Stimulated activated CD8-positive, alpha-beta memory T cell treated with anti-CD3 and anti-CD28 coated beads, Interleukin-15, amount 100 ng/mL, for 4 hours (primary cell): ENCODE results near the gene DNAL4.

Experiments
- DNase-seq, 2 donors: peaks; one replicate each; pipeline ENCODE4 v3.0.0-alpha.2; 2020; ENCODE audit warnings: low read depth in 2 of 2

The DNAL4 gene

DNA sequence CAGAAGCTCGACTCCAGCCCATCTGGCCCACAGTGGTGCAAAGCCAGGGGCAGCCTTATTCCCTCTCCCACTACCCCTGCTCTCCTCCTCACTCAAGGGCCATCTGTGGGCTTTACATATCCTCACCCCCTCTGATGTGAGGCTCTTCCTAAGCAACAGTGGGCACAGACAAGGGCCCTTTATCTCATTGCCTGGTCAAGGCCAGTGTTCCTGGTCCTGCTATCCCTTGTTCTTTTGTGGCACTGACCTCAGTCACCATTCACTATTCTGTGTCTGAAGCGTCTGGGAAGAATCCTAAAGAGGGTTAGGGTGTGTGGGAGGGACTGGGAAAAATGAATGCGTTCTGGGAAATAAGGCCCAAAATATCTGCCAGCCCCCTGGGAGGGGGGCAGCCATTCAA, 7.3 kb downstream of the DNAL4 start:
- no peak for DNase-seq

DNA sequence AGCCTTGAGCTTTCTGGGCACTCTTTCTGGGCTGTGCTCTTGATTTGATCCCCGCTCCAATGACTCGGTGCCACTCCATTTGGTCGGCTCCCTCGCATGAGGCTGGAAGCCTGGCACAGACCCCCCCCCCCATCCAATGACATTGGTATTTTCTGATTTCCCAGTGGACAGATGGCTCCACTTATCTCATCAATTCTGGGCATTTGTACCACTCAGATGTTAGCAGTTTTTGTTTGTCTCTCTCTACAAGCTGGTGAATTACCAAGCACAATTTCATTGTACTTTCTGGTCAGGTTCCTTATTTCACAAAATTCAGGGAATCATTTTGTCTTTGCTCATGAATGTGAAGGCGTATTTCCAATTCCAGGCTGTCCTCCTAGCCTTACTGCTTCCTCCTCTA, 9.1 kb downstream of the DNAL4 start:
- no peak for DNase-seq

DNA sequence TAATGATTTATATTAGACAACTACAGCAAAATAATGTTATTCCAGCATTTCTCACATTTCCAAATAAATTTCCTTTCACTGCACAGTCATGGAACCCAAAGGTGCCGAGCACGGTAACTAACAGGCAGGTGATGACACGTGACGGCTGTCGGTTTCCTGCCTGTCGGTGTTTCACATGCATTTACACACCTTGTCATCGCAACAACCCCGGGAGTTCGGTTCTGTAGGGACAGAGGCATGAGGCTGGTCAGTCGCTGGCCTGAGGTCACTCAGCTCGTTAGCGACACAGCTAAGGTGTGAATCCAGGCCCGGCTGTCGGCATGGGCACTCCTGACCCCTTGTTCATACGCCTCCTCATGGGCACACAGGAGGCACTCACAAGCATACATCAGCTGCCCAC, 9.9 kb downstream of the DNAL4 start:
- DNase-seq: no peak

DNA sequence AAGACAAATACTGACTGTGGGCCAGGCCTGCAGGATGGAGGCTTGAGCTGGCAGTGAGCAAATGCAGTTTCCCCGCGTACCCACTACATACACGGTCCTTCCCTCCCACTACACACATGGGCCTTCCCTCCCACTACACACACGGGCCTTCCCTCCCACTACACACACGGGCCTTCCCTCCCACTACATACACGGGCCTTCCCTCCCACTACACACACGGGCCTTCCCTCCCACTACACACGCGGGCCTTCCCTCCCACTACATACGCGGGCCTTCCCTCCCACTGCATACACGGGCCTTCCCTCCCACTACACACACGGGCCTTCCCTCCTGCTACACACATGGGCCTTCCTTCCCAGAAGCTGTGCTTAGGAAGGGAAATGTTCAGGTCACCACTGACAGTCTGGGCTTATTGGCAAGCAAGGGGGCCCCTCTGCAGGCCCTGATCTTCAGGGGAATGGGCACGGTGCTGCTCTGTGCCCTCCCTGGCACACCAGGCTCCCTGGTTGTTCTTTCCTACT, 10.8 kb downstream of the DNAL4 start:
- DNase-seq: no peak

DNA sequence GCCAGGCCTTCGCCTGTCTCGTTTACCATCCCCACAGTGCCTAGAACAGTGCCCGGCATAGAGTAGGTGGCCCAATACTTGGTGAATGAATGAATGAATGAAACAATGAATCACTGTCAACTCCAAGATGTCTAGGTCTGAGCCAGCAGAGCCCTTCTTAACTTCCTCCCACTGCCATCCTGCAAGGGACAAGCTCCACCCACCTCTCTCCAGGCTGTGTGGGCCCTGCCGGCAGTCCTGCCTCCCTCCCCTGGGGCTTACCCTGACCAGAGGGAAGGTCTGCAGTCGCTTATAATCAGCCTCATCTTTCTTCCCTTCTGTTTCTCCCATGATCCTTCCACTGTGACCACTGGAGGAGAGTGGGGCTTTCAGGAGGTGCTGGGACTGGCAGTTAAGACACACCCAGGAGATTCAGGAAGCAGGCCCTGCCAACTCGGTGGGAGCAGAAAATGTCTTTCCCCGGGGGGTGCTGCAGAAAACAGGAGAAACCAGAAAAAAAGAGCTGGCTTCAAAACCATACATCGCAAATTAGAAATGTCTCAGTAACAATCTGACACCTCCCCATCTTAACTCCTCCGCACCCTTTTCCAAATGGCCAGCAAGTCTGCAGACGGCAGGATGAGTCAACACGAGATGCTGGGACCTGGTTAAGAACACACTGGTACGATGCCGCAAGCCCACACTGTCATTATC, 11.4 kb downstream of the DNAL4 start:
- no peak for DNase-seq

DNA sequence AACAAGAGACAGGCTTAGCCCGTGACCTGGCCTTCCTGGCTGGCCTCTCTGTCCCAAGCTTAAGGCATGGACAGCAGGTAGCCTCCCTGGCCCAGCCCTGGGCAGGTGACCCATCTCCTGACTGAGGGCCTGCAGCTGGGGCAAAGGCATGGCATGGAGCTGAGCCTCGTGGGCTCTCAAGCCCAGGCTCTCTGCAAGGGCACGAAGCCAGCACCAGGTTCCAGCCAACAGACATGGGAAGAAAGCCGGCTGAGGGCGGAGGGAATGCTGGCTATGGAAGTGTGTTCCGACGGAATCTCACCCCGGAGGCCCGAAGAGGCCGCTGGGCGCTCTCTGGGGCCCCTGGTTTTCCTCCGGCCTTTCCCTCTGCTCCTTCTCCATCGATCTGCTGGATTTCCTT, 12.9 kb downstream of the DNAL4 start:
- DNase-seq: no peak

DNA sequence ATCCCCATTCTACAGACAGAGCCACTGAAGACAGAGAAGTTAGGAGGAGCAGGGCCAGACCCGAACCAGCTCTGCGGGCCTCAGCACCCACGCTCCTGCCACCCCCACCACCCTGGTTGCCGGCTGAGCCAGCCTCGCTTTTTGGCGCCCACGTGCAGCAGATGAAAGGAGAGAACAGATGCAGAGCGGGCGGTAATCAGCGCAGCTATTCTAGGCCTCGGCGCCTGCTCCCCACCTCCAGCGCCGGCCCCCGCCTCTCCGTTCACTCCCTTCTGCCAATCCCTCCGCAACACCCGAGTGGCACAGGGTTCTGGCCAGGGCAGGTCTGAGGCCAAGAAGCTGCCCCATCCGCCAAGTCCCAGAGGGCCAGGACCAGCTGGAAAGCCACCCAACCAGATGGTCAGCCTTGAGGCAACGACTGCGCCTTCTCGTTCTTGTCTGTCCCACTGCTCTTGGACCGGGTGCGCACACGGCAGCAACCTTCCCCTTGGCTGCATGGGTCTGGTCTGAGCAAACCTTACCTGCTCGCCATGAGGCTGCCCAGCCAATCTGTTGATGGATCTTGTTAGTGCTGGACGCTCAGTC, 16.8 kb downstream of the DNAL4 start:
- no peak for DNase-seq

DNA sequence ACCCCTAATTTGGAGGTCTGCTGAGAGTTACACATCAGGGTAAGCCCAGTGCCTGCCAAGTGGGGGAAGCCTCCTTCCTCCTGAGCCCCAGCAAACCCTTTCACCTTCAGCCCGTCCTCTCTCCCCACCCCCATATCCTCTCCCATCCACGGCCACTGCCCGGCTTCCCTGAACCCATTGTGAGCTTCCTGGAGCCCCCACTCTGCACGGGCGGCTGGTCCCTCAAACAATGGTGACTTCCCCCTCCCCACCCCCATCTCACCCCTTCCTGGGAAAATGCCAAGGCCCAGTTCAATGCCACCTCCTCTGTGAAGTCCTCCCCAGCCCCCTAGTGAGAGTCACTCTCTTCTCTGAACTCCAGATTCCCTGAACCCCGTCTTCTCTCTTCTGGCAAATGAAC, 17.9 kb downstream of the DNAL4 start:
- DNase-seq: no peak

DNA sequence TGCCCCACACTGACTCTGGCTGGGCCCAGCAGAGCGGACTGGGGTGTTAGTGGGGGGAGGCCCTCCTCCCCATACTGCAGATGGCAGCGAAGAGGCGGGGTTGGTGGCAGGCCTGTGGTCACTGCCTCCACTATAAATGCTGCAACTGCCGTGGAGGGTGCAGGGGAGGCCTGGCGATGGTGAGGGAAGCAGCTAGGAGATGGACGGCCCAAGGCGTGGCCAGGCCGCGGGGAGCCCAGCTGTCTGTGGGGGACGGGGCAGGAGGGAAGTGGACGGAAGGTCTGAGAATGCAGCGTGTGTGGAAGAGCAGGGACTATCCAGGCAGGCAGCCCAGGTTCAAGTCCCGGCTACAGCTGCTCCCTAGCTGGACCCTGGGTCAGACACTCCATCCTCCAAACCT, 18.3 kb downstream of the DNAL4 start:
- DNase-seq: no peak

DNA sequence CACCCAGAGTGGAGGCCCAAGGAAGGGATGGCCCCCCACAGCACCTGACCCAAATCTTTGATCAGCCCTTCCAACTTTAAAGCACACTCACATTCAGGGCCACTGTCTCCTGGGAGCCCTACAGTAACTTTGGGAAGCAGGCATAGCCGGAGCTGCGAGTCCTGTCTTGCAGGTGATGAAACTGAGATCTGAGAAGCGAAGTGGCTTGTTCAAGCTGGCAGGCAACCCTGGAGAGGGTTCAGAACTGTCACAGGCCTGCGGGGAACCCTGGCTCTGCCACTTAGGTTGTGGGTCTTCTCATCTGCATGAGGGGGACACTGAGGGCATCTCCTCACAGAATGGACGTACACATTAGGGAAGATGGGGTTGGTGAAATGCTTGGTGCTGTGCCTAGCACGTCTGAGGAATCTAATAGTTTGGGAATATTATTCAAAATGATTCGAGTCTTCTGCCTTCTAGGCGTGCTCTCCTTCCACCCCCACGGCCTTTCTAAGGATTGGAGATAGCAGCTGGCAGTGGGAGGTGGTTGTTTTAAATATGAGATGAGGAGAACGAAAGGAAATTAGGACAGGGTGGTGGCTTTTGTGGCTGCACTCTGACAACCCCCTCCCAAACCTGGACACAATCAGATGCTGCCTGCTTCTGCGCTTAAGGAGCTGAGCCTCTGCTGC, 19.3 kb downstream of the DNAL4 start:
- DNase-seq: no peak

DNA sequence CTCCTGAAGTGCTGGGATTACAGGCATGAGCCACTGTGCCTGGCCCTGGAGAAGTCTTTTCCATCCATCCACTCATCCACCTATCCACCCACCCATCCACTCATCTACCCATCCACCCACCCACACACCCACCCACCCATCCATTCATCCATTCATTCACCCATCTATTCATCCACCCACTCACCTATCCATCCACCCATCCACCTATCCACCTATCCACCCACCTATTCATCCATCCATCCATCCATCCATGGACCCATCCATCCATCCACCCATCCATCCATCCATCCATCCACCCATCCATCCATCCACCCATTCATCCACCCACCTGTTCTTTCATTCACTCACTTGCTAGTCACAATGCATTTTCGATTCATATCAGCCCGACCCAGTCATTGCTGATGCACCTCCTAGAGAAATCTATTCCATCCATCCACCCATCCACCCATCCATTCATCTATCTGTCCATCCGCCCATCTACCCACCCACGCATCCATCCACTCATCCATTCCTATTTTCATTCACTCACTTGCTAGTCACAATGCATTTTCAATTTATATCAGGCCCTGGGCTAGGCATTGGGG, 20.5 kb downstream of the DNAL4 start:
- DNase-seq: no peak

DNA sequence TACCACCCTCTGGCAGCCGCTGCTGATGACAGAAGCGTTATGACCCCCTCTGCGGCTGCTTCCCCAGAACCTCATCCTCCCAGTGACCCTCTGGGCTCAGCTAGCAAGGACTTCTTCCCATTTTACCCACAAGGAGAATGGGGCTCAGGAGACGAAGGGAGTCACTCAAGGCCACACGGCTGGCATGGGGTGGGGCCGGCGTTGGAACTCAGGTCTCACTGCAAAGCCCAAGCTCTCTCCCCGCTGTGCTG, 21.4 kb downstream of the DNAL4 start:
- no peak for DNase-seq

DNA sequence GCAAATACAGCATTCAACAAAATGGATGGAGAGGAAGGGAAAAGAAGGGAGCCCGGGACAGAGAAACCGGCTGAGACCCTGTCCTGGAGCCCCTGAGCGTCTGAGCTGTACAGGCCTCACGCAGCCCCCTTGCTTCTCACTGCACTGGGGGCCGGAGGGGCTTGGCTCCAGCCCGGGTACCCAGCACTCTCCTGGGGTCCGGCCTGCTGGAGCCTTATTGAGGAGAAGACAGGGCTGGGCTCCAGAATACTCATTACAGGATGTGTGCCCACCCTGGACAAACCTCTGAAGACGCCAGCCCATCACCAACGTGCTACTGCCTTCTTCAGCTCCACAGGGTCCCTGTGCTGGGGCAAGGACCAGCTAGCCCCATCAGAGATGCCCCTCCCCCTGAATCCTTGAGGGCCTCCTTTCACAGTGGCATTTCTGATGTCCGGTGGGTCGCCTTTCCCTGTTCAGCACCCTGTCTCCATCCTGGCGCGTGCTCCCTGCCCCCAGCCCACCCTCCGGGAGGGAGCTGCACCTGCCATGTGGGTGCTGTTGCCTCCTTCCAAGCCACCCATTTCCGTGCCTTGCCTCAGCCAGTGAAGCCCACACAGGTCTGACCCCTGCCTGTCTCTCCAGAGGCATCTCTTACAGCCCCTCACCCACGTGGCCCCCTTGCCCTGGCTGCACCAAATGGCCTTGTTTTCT, 23.5 kb downstream of the DNAL4 start:
- no peak for DNase-seq

DNA sequence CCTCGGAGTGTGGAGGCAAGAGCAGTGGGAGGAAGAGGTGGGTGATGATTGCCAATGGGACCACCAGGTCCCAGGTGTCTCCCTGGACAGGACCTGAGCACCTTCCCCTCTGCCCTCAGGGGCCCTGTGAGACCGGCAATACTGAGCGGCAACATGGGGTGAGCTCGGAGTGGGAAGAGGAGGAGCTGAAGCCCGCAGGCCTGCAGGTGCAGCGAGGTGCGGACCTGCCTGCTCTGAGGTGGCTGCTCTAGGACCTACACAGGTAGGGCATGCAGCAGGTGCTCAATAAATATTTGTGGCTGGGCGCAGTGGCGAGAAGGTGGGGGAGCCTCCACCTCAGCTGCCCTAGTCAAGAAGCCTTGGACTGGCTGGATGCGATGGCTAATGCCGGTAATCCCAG, 25.9 kb downstream of the DNAL4 start:
- no peak for DNase-seq

DNA sequence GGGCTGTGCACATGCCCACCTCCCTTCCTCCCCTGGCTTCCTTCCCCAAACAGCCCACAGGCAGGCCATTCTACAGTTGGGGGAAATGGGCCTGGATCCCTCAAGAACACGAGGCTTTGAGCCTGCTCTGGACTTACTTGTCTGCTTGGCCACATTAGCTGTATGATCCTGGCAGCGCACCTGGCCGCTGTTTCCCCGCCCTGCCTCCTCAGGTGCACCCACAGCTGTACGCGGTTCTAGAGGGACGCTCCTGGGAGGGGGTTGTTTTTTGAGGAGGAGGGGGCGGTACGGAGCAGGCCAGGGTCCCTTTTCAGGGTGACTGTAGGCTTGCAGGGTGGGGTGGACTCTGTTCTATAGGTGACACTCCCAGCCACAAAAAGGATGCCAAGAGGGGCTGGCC, 26.6 kb downstream of the DNAL4 start:
- DNase-seq: no peak

DNA sequence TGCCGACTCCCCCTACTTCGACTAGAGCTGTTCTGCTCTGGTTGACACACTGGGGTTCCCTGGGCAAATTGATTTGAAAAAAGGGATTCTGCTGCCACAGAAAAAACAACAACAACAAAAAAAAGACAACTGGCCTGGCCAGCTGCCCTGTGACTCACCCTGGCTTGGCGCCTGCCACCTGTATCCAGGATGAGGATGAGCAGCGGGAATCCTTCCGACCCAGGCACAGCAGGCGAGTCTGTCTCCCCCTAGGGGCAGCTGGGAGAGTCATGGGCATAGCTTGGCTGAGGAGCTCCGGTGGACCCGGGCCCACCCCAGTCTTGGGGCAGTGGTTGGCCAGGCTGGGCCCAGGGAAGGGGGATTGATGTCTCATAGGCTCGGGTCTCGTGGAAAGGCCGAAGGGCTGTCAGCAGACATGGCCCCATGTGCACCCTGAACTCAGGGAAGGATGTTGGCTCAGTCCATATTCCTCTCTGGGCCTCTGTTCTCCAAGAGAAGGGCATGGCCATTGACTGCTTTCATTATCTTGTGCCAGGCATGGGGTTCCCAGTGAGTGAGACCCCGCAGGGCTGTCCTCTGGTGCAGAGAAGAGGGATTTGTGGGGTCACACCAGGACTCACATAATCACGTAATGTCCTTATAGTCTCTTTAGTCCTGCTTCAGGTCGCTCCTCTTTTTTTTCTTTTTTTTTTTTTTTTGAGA, 27.7 kb downstream of the DNAL4 start:
- DNase-seq: no peak

DNA sequence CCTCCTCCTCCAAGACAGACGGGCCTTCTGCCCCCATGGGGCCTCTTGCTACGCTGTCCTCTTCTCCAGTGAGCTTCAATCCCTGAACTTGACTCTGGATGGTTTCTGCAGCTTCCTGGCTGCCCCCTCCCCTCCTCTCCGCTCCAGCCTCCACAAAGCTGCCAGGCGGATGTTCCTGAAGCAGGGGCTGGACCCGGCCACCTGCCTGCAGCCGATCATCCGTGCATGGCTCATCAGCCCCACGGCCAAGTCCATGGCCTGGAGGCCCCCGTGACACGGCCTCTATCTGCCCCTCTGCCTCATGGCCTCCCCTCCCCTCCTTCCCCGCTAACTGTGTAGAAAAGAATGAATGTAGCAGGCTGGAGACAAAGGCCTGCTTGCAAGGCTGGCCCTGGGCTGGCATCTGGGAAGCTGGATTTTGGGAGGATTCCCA, 31.4 kb downstream of the DNAL4 start:
- DNase-seq: no peak

DNA sequence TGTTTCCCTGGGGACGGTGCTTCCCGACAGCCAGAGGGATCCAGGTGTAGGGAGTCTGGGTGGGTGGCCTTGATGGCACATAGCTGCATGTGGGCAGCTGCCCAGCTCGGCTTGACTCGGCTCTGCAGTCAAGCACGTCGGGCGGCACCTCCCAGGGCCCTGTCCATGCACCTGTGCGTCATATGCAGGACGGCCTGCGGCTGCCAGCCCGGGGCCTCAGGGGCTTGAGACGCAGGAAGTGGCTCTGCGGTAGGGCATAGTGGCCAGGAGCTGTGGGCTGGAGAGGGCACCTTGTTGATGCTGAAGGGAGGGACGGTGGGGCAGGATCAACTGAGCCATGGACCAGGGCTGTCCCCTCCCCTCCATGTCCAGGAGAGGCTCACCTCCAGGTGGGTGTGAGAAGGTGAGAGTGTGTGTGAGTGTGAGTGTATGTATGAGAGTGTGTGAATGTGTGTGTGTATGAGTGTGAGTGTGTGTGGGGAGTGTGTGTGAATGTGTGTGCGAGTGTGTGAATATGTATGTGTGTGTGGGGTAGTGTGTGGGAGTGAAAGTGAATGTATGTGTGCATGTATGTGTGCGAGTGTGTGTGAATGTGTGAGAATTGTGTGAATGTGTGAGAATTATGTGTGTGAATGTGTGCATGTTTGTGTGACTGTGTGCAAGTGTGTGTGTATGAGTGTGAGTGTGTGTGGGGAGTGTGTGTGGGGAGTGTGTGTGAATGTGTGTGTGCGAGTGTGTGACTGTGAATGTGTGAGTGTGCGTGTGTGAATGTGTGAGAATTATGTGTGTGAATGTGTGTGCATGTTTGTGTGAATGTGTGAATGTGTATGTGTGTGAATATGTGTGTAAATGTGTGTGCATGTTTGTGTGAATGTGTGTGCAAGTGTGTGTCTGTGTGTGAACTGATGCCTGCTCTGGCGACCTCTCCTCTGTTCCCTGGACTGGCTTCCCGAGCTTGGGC, 32.5 kb downstream of the DNAL4 start:
- no peak for DNase-seq

DNA sequence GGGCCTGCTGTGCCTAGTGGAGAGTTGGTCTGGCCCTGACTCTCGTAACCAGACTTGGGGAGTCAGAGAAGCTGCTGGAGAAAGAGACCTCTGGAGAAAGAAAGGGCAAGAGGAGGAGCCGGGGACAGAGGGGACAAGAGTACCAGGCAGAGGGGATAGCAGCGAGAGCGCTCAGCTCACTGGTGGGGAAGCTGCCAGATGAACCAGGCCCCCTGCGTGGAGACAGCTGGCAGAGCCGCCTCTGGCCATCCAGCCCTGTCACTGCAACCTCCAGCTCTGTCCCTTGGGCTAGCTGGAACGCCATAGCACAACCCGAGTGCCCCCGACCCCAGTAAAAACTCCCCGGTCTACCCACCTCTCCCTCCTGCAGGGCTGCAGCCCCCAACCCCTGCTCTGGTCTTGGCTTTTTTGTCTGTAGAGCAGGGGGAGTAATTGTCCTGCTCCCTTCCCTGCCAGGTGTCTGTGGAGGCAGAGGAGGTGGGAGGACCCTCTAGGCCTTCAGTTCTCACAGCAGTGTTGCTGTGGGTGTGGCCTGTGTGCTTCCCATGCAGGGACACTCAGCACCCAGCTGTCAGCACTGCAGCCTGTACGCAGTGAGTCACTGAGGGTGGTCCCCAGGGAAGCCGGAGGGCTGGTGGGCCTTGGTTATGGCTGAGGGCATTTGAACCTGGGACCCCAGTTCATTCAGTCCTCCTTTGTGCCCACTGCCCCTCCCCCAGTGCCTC, 33.3 kb downstream of the DNAL4 start:
- no peak for DNase-seq

DNA sequence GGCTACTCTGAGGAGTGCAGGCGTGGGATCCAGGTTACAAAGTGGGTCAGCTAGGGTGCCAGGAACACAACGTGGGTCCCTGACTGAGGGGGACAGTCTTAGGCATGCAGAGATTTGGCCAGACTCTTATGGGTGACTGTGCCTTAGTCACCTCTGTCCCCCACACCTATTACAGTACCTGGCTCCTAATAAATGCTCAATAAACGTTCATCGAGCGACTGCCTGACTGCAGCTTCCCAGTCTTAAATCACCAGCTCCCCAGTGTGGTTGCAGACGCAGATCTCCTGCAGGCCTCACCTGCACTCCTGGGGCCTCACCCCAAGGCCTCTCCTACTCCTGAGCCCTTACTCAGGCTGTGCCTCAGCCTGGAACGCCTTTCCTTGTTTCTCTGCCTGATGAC, 34.9 kb downstream of the DNAL4 start:
- no peak for DNase-seq
